Raji (cell line): ENCODE results near the gene FZD2.

Source experiments
- POLR2A ChIP-seq: IDR thresholded peaks from 2 replicates; pipeline ENCODE4 v1.6.1; 2011; ENCODE audit warnings: low read depth, low read length, control low read depth; ENCODE audit not compliant: insufficient read depth

FZD2 gene

DNA sequence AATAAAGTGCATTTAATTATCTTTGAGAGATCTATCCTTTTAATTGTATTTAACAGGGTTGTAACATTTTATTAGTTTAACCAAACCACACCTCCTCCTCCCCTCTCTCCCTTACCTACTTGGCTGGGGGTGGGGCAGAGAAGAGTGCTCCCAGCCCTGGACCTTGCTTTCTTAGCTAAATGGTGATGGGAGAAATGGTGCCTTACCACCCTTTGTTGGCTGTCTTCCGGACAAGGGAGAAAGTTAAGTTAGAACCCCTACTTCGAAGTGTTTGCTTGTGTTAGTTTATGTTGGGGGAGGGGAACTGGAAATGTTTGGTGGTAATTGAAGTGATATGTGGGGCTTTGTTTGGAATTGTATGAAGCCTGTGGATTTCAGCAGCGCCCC lies 3.9 kb downstream of the FZD2 start:
- no peak for TF ChIP-seq POLR2A

GRCh38 chr17:44564429-44564828 lies 7.1 kb downstream of the FZD2 start:
- no peak for TF ChIP-seq POLR2A

DNA sequence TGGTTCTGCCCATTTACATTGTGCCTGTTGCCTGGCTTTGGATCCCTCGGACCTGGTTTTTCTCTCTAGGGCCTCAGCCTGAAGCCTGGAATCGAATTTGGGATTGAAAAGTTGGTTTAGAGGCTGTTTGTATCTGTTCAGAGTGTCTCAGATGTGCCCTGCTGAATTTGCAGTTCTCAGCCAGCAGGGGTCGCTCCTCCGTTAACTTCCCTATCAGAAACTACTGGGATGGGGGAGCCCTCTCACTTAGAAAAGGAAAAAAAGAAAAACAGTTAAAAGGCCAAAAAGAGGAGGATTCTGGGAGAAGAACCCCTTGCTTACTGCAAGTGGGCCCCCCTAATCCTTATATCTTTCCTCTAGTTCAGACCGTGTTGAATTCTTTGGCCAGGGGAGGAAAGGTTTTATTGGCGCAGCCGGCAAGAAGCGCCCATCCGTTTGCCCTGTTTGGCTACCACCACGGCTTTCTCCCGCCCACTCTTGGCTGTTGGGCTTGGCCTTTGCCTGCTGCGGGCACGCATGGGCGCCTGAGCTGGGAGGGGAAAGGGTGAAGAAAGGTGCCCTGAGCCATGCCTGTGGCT lies 8.7 kb downstream of the FZD2 start:
- TF ChIP-seq POLR2A, result no peak

DNA sequence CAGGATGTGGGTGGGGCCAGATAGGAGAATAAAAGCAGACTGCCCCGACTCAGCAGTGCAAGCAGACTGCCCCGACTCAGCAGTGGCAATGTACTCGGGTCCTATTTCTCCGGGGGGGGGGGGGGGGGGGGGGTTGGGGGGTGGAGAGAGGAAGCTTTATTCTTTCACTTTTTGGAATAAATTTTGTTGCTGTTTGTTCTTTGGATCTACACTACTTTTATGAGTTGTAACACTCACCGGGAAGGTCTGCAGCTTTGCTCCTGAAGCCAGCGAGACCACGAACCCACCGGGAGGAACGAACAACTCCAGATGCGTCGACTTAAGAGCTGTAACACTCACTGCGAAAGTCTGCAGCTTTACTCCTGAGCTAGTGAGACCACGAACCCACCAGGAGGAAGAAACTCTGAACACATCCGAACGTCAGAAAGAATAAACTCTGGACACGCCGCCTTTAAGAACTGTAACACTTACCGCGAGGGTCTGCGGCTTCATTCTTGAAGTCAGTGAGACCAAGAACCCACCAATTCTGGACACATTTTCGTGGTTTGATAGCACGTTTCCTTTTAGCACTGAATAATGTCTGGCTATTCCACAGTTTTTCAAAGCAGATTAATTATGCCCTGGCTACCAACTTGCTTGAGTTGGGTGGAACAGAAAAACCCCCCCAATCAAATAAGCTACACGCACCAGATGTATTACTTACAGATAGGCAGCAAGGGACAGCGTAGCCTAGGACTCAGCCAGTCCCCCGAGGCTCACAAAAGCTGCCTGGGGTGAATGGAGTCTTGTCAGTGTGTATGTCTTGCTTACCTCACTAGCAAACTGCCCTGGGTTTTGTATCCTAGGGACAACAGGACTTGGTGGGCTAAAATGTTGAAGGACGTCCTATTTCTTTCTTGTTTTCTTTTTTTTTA lies 11.9 kb downstream of the FZD2 start:
- TF ChIP-seq POLR2A, result no peak

GRCh38 chr17:44572801-44573200 lies 15.5 kb downstream of the FZD2 start:
- TF ChIP-seq POLR2A, result no peak

- no peak for TF ChIP-seq POLR2A
These were observed 18.1 kb downstream of the FZD2 start for GRCh38 chr17:44575403-44575802.

DNA sequence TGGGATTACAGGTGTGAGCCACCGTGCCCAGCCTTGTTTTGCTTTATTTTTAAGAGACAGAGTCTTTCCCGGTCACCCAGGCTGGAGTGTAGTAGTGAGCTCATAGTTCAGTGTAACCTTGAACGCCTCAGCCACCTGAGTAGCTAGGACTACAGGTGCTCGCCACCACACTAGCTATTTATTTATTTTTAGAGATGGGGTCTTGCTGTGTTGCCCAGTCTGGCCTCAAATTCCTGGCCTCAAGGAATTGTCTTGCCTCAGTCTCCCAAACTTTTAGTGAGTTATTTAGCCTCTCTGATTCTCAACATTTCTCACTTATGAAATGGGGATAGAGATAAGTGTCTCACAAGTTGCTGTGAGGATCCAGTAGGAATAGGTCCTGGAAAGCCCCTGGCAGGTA lies 21.7 kb downstream of the FZD2 start:
- no peak for TF ChIP-seq POLR2A

DNA sequence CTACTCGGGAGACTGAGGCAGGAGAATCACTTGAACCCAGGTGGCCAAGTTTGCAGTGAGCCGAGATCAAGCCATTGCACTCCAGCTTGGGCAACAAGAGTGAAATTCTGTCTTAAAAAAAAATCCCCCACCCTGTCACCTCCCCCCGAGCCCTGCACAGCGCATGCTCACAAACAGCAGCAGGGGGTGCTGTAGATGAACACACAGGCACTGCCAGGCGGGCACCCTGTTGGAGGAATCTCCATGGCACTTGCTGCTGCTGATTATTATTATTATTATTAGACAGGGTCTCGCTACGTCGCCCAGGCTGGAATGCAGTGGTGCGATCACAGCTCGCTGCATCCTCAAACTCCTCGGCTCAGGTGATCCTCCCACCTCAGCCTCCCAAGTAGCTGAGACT lies 24.6 kb downstream of the FZD2 start:
- no peak for TF ChIP-seq POLR2A

DNA sequence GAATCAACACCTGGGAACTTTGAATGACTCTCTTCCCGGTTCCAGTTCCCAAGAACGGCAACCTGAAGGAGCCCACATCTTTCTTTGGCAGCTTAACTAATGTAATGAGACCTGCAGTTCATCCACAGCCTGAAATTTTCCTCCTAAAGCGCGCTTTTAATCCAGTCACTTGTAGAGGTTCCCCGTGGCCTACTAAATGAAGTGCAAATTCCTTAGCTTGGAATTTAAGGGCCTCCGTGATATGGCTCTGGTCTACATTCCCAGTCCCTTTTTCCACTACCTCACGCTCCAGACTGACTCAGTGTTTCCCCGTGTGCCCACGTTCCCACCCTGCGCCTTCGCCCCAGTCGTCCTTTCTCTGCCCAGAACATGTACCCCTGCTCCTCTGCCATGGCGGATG lies 27.2 kb downstream of the FZD2 start:
- no peak for TF ChIP-seq POLR2A

GRCh38 chr17:44585315-44585714 lies 28.0 kb downstream of the FZD2 start:
- TF ChIP-seq POLR2A, result no peak

- TF ChIP-seq POLR2A, result no peak
These were observed 30.1 kb downstream of the FZD2 start for GRCh38 chr17:44587339-44587738.

GRCh38 chr17:44589316-44590071 lies 32.2 kb downstream of the FZD2 start:
- TF ChIP-seq POLR2A, result no peak

- TF ChIP-seq POLR2A, result no peak
These were observed 33.9 kb downstream of the FZD2 start for GRCh38 chr17:44591206-44591605.

GRCh38 chr17:44593156-44593555 lies 35.9 kb downstream of the FZD2 start:
- no peak for TF ChIP-seq POLR2A

DNA sequence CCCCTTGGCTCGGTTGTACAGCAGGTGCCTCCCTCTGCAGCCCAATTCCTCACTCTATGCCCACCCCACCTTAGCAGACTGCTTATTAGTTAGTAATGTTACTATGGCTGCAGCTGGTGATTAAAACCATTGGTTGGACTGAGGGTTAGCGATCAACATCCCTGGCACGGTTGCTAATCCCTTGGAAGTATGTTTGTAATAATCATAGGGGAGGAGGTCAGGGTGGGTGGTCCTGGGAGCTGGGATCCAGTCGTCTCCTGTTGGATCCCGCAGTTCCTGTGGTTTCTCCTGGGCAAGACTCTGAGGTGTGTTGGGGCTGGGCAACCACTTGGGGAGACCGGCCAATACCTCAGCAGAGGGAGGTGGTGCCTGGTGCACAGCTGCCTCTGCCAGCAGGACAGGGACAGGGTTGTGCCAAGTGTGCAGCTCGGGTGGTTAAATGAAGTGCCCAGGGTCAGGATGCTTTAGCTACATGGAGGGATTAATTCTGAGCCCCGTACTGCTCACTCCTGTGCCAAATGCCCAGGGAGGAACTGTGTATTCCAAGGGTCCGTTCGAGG lies 38.0 kb downstream of the FZD2 start:
- no peak for TF ChIP-seq POLR2A
